Uterus (tissue), 4 donors: ENCODE data around the gene PVR. TPM values are rescaled to one million over a fixed set of nuclear protein-coding genes. Genes with fewer than 3 reads are reported as not detected.

ENCODE experiments used
- DNase-seq, 2 donors: peaks; one replicate each; pipeline ENCODE4 v3.0.0-alpha.2; 2019 to 2020
- H3K27ac ChIP-seq, 2 donors: fragments of 200-600 bp; sonication (generic); 1 replicate in 1 of 2; 2 replicates in 1 of 2; pipeline ENCODE4 v1.5.1; 2016 to 2018
- H3K27me3 ChIP-seq, 2 donors: fragments of 200-600 bp; sonication (generic); one replicate each; pipeline ENCODE4 v1.5.1; 2018 to 2019; ENCODE audit warnings: control low read depth in 1 of 2
- H3K36me3 ChIP-seq, 2 donors: fragments of 200-600 bp; sonication (generic); one replicate each; pipeline ENCODE4 v1.5.1; 2019; ENCODE audit warnings: control low read depth in 1 of 2
- H3K4me1 ChIP-seq, 2 donors: fragments of 200-600 bp; sonication (generic); one replicate each; pipeline ENCODE4 v1.5.1; 2018 to 2019; ENCODE audit warnings: control low read depth in 1 of 2
- H3K4me3 ChIP-seq, 2 donors: fragments of 200-600 bp; sonication (generic); 1 replicate in 1 of 2; 2 replicates in 1 of 2; pipeline ENCODE4 v1.5.1; 2018 to 2019; ENCODE audit warnings: mild to moderate bottlenecking in 1 of 2
- H3K9me3 ChIP-seq, 2 donors: fragments of 200-600 bp; sonication (generic); one replicate each; pipeline ENCODE4 v1.5.1; 2019; ENCODE audit warnings: control low read depth in 1 of 2
- POLR2A ChIP-seq, 2 donors: fragments of 450-650 bp; IDR thresholded peaks; one replicate each; pipeline ENCODE4 v1.6.1; 2016; ENCODE audit warnings: antibody characterized with exemption in 2 of 2, mild to moderate bottlenecking in 1 of 2, moderate library complexity in 1 of 2
- intact Hi-C: fragments of 100-400 bp; cut with DNase I; formaldehyde crosslinking; loops from one replicate; pipeline ENCODE4 v1.15.1; 2023; ENCODE audit warnings: low total_unique reads
- total RNA-seq, 4 donors: library from RNA; depleted of rRNA in 3 of 4; stranded (reverse); fragments of >200 nt in 3 of 4; gene quantifications; one replicate each; pipeline versions ENCODE4 v1.1.0 to v1.2.4, GENCODE V29; 2014 to 2023
- TF ChIP-seq, protein P1 (sequence below), 4 experiments: fragments of 200-600 bp in 2 of 4; fragments of 450-650 bp in 2 of 4; sonication (generic) in 2 of 4; IDR thresholded peaks; one replicate each; pipeline ENCODE4 v1.5.1; 2016 to 2019; ENCODE audit warnings: antibody characterized with exemption in 4 of 4, mild to moderate bottlenecking in 2 of 4, moderate library complexity in 1 of 4
- donor health status: DM: yes; HTN: yes; CAD: no.

The PVR gene
- total RNA-seq, 4 donors from 2014 or later = 7.9 to 45.3 (median 28.0) TPM

DNA sequence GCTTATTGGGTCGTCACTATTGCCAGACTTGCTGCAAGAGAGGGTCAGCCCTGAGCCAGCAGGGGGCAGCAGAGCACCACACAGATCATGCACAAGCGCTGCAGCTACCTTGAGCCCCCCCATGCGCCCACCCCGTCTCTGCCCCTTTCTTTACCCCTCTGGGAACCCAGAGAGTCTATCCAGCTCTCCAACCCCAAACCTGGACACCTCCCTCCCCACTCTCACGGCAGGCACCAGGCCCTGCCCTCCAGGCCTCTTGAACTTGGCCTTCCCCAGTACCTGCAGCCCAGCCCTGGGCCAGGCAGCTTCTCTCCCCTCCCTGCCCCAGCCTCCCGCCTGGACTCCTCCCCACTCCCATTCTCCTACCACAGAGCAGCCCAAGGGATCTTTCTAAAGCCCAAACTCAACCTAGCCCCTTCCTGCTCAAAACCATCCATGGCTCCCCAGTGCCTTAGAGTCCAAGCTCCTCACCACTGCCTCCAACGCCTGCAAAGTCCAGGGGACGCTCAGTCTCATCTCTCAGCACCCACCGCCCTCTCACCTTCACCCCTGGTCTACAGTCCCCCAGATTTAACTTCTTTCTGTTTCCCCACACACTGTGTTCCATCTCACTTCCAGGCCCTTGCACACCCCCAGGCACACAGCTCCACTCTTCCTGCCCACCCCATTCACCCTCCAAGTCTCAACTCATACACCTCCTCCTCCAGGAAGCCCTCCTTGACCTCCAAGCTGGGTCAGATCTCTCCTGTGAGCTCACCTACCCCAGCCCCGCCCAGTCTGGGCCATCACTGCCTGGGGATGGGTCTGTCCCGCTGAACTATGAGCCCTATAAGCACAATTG, 45.8 kb downstream of the PVR start:
- peak; percentile 63 to 69 for DNase-seq
- no peaks in the 10 kb centered on the region for H3K9me3 ChIP-seq
- no peak overlapping the region for H3K4me3 ChIP-seq
- no peak for TF ChIP-seq POLR2A (IDR thresholded peaks at IDR 0.05)
- TF ChIP-seq, protein P1, sequence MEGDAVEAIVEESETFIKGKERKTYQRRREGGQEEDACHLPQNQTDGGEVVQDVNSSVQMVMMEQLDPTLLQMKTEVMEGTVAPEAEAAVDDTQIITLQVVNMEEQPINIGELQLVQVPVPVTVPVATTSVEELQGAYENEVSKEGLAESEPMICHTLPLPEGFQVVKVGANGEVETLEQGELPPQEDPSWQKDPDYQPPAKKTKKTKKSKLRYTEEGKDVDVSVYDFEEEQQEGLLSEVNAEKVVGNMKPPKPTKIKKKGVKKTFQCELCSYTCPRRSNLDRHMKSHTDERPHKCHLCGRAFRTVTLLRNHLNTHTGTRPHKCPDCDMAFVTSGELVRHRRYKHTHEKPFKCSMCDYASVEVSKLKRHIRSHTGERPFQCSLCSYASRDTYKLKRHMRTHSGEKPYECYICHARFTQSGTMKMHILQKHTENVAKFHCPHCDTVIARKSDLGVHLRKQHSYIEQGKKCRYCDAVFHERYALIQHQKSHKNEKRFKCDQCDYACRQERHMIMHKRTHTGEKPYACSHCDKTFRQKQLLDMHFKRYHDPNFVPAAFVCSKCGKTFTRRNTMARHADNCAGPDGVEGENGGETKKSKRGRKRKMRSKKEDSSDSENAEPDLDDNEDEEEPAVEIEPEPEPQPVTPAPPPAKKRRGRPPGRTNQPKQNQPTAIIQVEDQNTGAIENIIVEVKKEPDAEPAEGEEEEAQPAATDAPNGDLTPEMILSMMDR (IDR thresholded peaks at IDR 0.05) = peak; percentile 84 to 88 (median 87)
- no peaks in the 10 kb centered on the region for H3K36me3 ChIP-seq
- intact Hi-C loops = no loop called here
- H3K27ac ChIP-seq = no peak overlapping the region
- H3K27me3 ChIP-seq = no peaks in the 10 kb centered on the region
- H3K4me1 ChIP-seq = no peaks in the 10 kb centered on the region

DNA sequence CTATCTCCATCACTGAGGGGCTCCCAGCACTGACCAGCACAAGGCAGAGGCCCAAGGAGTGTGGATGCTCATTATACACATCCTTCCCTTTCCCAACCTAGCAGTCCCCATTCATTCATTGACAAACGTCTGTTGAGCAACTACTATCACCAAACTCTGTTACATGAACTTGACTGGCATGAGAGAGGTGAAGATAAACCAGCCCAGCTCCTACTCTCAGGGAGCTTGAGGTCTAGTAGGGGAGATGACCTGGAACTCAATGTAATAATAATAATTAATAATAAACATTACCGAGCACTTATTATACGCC, 46.4 kb downstream of the PVR start:
- Histone ChIP-seq H3K9me3 (no peaks in the 10 kb centered on the region), H3K27me3 (no peaks in the 10 kb centered on the region), H3K27ac (no peak overlapping the region), H3K4me3 (no peak overlapping the region), H3K4me1 (no peaks in the 10 kb centered on the region), H3K36me3 (no peaks in the 10 kb centered on the region)
- TF ChIP-seq, protein P1 (IDR thresholded peaks at IDR 0.05) = no peak
- no peak for TF ChIP-seq POLR2A (IDR thresholded peaks at IDR 0.05)
- intact Hi-C loops = no loop called here
- DNase-seq = no peak

DNA sequence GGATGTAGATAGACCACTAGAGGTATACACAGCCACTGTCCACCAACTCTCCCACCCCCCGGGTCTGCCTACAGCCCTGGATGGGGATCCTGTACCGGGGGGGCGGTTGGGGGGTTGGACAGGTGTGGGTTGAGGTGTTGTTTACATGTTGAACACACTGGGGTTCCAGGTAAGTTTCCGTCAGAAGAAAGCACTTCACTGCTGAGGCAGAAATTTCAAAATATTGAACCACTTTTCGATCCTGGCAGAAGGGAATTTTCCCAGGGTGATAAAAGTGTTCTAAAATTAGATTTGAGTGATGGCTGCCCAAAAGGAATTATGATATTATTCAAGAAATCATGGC, 48.6 kb downstream of the PVR start:
- intact Hi-C loops = no loop called here
- Histone ChIP-seq H3K36me3 (no peaks in the 10 kb centered on the region), H3K4me3 (no peak overlapping the region)

DNA sequence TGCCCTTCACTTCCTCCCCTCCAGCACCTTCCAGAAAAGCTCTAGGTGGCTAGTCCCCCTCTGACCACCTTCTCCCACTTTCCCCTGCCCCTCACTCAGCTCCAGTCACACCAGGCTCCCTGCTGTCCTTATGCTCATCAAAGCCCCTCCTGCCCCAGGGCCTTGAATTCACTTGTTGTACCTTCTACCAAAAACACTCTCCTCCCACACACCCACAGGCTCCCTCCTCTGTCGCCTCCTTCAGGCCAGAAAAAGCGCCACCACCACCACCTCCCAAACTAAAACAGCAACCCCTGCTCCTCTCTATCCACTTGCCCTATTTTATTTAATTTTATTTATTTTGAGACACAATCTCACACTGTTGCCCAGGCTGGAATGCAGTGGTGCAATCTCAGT, 50.5 kb downstream of the PVR start:
- H3K9me3 ChIP-seq = no peaks in the 10 kb centered on the region
- H3K4me3 ChIP-seq = no peak overlapping the region
- no peaks in the 10 kb centered on the region for H3K27me3 ChIP-seq
- intact Hi-C loops = no loop called here
- no peaks in the 10 kb centered on the region for H3K4me1 ChIP-seq
- DNase-seq = no peak
- H3K36me3 ChIP-seq = no peaks in the 10 kb centered on the region
- no peak overlapping the region for H3K27ac ChIP-seq
- TF ChIP-seq, protein P1 (IDR thresholded peaks at IDR 0.05) = no peak
- TF ChIP-seq POLR2A (IDR thresholded peaks at IDR 0.05) = no peak

More for the DNA sequence above, 48.6 kb downstream of the PVR start:
- no peaks in the 10 kb centered on the region for H3K4me1 ChIP-seq
- TF ChIP-seq, protein P1 (IDR thresholded peaks at IDR 0.05) = no peak
- no peak for TF ChIP-seq POLR2A (IDR thresholded peaks at IDR 0.05)
- H3K27ac ChIP-seq = peak overlapping the region in 1 of 2 donors; percentile 61
- H3K9me3 ChIP-seq = no peaks in the 10 kb centered on the region
- no peak for DNase-seq
- H3K27me3 ChIP-seq = no peaks in the 10 kb centered on the region

DNA sequence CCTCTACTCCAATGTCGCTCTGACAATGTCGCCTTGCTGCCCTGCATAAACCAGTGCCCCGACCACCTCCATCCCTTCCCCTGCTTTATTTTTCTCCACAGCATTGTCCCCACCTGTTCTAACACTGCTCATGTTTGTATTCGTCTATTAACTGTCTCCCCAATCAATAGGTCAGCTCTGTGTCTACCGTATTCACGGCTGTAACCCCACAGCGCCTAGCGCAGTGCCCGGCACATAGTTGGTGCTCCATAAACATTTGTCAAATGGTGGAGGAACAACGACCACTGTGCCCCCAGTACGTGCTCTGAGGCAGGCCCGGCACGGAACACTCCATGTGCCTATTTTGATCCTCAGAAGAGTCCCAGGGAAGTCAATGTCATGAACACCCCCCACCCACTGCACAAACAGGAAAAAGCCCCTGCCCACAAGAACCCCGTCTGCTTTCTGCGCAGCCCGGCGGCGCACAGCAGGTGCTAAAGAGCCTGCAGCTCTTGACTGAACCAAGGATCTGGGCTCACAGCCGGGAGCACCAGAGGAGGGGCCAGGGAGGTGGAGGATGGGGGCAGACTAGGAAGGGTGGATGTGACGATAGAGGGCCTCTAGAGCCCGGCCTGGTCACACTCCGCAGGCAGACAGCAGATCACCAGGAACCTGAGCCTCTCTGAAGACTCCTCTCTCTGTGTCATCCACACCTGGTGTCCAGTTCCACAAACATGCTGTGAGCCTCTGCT, 53.4 kb downstream of the PVR start:
- H3K27ac ChIP-seq = no peak overlapping the region
- H3K36me3 ChIP-seq = no peaks in the 10 kb centered on the region
- no peaks in the 10 kb centered on the region for H3K27me3 ChIP-seq
- no peaks in the 10 kb centered on the region for H3K4me1 ChIP-seq
- DNase-seq = no peak
- intact Hi-C loops = no loop called here
- H3K9me3 ChIP-seq = no peaks in the 10 kb centered on the region
- no peak for TF ChIP-seq POLR2A (IDR thresholded peaks at IDR 0.05)
- TF ChIP-seq, protein P1 (IDR thresholded peaks at IDR 0.05) = no peak
- no peak overlapping the region for H3K4me3 ChIP-seq
